Colonic mucosa (tissue), 4 donors: ENCODE results near the gene CCSER1. TPM values are rescaled to one million over a fixed set of nuclear protein-coding genes. Genes with fewer than 3 reads are reported as not detected.

ENCODE experiments used
- DNase-seq: peaks from one replicate; pipeline ENCODE4 v3.0.0-alpha.2; 2020
- H3K27ac ChIP-seq: fragments of 200-600 bp; one replicate; pipeline ENCODE4 v1.8.0; 2021
- H3K27me3 ChIP-seq: fragments of 200-600 bp; one replicate; pipeline ENCODE4 v1.8.0; 2021
- H3K36me3 ChIP-seq: fragments of 200-600 bp; one replicate; pipeline ENCODE4 v1.8.0; 2021
- H3K4me1 ChIP-seq: fragments of 200-600 bp; one replicate; pipeline ENCODE4 v1.8.0; 2021; ENCODE audit warnings: mild to moderate bottlenecking
- H3K4me3 ChIP-seq: fragments of 200-600 bp; one replicate; pipeline ENCODE4 v1.8.0; 2021
- H3K9ac ChIP-seq, 2 donors: one replicate each; pipeline ENCODE4 v1.7.0; 2013; ENCODE audit warnings: control low read depth in 2 of 2, low read depth in 2 of 2, low read length in 2 of 2
- H3K9me3 ChIP-seq: fragments of 200-600 bp; one replicate; pipeline ENCODE4 v1.8.0; 2021
- intact Hi-C: fragments of 100-400 bp; cut with DNase I; formaldehyde crosslinking; loops from one replicate; pipeline ENCODE4 v1.14.1; 2022
- total RNA-seq, 2 donors: library from RNA; stranded (reverse); fragmentation: NEBNext Ultra II Directional in 1 of 2; extraction: Animal tissue kit (Norgen Biotek cat#: 25700) in 1 of 2; gene quantifications; one replicate each; pipeline ENCODE4 v1.2.1, GENCODE V29; 2021
- TF ChIP-seq, protein P1 (sequence below): fragments of 200-600 bp; IDR thresholded peaks from one replicate; pipeline ENCODE4 v1.8.0; 2022; ENCODE audit warnings: antibody characterized with exemption, mild to moderate bottlenecking
- donor health status: healthy.
- donor health status: DM: no; HTN: no; CAD: no.
- donor health status: DM: no; HTN: no; CAD: no.

CCSER1 gene
- total RNA-seq, 2 donors from 2014 or later = 11.2 to 13.4 TPM

DNA sequence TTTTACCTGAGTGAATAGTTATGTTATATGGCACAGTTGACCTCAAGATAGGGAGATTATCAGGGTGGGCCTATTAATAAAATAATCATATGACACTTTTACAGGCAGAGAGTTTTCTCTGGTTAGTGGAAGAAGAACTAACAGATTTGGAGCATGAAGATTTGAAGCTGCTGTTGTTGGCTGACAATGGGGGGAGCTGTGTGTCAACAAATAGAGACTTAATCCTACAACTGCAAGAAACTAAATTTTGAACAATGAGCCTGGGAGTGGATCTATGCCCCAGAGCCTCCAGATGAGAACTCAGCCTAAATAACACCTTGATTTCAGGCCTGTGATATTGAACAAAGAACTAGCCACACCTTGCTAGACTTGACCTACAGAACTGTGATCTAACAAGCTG, 7.2 kb upstream of the CCSER1 start:
- Histone ChIP-seq H3K4me3 (no peak overlapping the region), H3K9ac (no peak overlapping the region), H3K36me3 (no peaks in the 10 kb centered on the region), H3K4me1 (no peaks in the 10 kb centered on the region), H3K27ac (no peak overlapping the region), H3K27me3 (no peaks in the 10 kb centered on the region), H3K9me3 (no peaks in the 10 kb centered on the region)
- no peak for DNase-seq
- TF ChIP-seq, protein P1, sequence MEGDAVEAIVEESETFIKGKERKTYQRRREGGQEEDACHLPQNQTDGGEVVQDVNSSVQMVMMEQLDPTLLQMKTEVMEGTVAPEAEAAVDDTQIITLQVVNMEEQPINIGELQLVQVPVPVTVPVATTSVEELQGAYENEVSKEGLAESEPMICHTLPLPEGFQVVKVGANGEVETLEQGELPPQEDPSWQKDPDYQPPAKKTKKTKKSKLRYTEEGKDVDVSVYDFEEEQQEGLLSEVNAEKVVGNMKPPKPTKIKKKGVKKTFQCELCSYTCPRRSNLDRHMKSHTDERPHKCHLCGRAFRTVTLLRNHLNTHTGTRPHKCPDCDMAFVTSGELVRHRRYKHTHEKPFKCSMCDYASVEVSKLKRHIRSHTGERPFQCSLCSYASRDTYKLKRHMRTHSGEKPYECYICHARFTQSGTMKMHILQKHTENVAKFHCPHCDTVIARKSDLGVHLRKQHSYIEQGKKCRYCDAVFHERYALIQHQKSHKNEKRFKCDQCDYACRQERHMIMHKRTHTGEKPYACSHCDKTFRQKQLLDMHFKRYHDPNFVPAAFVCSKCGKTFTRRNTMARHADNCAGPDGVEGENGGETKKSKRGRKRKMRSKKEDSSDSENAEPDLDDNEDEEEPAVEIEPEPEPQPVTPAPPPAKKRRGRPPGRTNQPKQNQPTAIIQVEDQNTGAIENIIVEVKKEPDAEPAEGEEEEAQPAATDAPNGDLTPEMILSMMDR = no peak
- intact Hi-C loops = no loop called here

DNA sequence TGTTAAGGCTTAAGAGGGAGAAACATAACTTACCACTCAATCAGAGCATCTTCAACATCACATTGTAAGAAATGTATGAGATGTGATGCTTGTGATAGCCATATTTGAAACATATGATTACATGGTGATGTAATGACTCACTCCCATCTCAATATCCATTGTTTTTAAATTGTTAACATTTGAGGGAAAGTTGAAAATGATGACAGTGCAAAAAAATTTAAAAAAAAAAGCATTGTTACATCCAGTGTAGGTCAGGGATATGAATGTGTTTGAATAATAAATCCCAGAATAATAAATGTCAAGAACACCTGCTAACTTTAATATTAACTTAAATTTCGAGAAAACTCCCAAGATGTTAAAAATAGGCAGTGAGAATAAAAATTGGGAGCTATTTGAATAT, 6.4 kb upstream of the CCSER1 start:
- Histone ChIP-seq H3K4me1 (no peaks in the 10 kb centered on the region), H3K9me3 (no peaks in the 10 kb centered on the region), H3K4me3 (no peak overlapping the region), H3K27me3 (no peaks in the 10 kb centered on the region), H3K27ac (no peak overlapping the region), H3K36me3 (no peaks in the 10 kb centered on the region), H3K9ac (no peak overlapping the region)
- intact Hi-C loops = no loop called here
- no peak for DNase-seq
- TF ChIP-seq, protein P1 = no peak

DNA sequence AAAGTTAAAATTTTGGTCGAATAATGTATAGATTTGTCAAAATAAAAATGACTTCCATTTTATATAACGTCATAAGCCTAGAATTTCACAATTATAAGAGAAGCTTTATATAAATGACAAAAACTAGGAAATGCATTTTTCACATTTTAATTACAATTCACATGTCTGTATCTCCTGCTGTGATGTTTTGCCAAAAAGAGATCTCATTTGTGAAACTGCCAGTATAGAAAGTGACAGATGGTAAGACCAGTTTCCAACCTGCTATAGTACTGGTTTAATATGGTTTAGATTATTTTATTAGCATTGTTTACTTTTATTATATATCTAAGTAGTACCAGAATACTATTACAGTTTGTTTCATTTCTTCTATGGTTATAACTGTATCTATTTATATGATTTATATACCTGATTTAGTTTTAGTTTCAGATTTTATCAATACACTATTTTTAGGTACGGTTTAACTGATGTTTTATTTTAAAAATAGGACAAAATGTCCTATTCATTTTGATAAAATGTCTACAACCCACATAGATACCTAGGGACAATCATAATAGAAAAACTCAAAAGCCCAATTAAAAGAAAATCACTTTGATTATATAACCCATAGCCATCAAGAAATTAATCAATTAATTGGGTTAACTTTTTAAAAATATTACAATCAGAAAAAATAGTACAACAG, 5.4 kb upstream of the CCSER1 start:
- Histone ChIP-seq H3K27ac (no peak overlapping the region), H3K4me3 (no peak overlapping the region), H3K4me1 (no peaks in the 10 kb centered on the region), H3K9ac (no peak overlapping the region), H3K36me3 (no peaks in the 10 kb centered on the region), H3K27me3 (no peaks in the 10 kb centered on the region), H3K9me3 (no peaks in the 10 kb centered on the region)
- TF ChIP-seq, protein P1 = no peak
- intact Hi-C loops = no loop called here
- DNase-seq = no peak

DNA sequence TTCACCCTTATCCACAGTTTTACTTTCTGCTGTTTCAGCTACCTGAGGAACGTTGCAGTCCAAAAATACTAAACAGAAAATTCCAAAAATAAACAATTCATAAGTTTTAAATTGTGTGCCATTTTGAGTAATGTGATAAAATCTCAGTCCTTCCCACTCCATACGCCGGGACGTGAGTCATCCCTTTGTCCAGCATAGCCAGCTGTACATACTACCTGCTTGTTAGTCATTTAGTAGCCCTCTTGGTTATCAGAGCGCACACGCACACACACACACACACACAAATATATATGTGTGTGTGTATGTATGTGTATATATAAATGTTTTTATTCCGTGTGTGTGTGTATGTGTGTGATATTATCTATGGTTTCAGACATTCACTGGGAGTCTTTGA, 4.8 kb upstream of the CCSER1 start:
- no peak for DNase-seq
- Histone ChIP-seq H3K9me3 (no peaks in the 10 kb centered on the region), H3K4me3 (no peak overlapping the region), H3K27ac (no peak overlapping the region), H3K9ac (no peak overlapping the region), H3K4me1 (no peaks in the 10 kb centered on the region), H3K36me3 (no peaks in the 10 kb centered on the region), H3K27me3 (no peaks in the 10 kb centered on the region)
- intact Hi-C loops = no loop called here
- TF ChIP-seq, protein P1 = no peak

DNA sequence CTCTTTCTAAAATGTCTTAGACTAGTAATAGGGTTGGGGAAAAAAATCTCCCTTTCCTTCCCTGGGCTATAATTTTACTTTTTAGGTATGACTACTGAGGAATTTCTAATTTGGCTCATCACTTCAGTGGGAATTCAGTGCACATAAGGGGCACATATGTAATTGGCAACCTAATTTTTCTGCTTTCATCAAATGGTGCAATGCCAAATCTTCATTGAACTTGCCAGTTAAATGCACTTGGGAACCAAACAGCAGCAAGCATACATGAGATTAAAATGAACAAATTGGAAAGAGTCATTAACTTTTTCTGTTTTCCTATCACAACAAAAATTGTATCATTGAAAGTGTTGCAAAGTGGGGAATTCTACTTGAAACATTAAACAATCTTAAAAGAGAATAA, 2.9 kb upstream of the CCSER1 start:
- Histone ChIP-seq H3K27ac (no peak overlapping the region), H3K9ac (no peak overlapping the region), H3K4me3 (no peak overlapping the region), H3K27me3 (no peaks in the 10 kb centered on the region), H3K9me3 (no peaks in the 10 kb centered on the region), H3K36me3 (no peaks in the 10 kb centered on the region), H3K4me1 (no peaks in the 10 kb centered on the region)
- TF ChIP-seq, protein P1 = no peak
- intact Hi-C loops = no loop called here
- no peak for DNase-seq
